HepG2 (cell line): Measurements from ENCODE around the gene SLC25A19. TPM values are rescaled to one million over a fixed set of nuclear protein-coding genes. Genes with fewer than 3 reads are reported as not detected.

Source experiments
- CAMTA2 ChIP-seq: sonication (generic); formaldehyde crosslinking; IDR thresholded peaks from 2 replicates; pipeline ENCODE4 v1.4.0; 2020; ENCODE audit warnings: mild to moderate bottlenecking, missing genetic modification reagents, borderline replicate concordance
- MTF1 ChIP-seq: sonication (generic); formaldehyde crosslinking; IDR thresholded peaks from 2 replicates; pipeline ENCODE4 v1.5.0; 2020; ENCODE audit warnings: missing genetic modification reagents
- ZNF232 ChIP-seq: sonication (generic); formaldehyde crosslinking; IDR thresholded peaks from 2 replicates; pipeline ENCODE4 v1.4.0; 2020; ENCODE audit warnings: missing genetic modification reagents, borderline replicate concordance
- ZNF343 ChIP-seq: sonication (generic); formaldehyde crosslinking; IDR thresholded peaks from 2 replicates; pipeline ENCODE4 v1.4.0; 2020; ENCODE audit warnings: mild to moderate bottlenecking, missing genetic modification reagents
- ZNF577 ChIP-seq: sonication (generic); formaldehyde crosslinking; IDR thresholded peaks from 2 replicates; pipeline ENCODE4 v1.4.0; 2020; ENCODE audit warnings: mild to moderate bottlenecking, low read depth, missing genetic modification reagents, borderline replicate concordance
- polyA plus RNA-seq, 8 experiments: library from polyadenylated mRNA; depleted of rRNA in 3 of 8; stranded (reverse) in 7 of 8; unstranded in 1 of 8; fragments of >200 nt; fragmentation: Illumina TruSeq in 4 of 8; extraction: Trizol in 4 of 8; gene quantifications; 2 replicates each; pipeline versions ENCODE4 v1.2.1 to v1.2.3, GENCODE V29; 2011 to 2016; ENCODE audit warnings: low read depth in 4 of 8, missing spikeins in 1 of 8, mixed read lengths in 1 of 8; ENCODE audit not compliant: insufficient read depth in 1 of 8
- total RNA-seq, 5 experiments: library from RNA; depleted of rRNA; stranded (reverse); fragments of >200 nt; fragmentation: Illumina TruSeq; extraction: Trizol; gene quantifications; 2 replicates each; pipeline ENCODE4 v1.2.3, GENCODE V29; 2016; ENCODE audit warnings: low read depth in 1 of 5
- TF ChIP-seq, protein P1 (sequence below): sonication (generic); formaldehyde crosslinking; IDR thresholded peaks from 2 replicates; pipeline ENCODE4 v1.5.0; 2020; ENCODE audit warnings: mild to moderate bottlenecking, missing genetic modification reagents, borderline replicate concordance
- TF ChIP-seq, protein P2 (sequence below), 2 experiments: IDR thresholded peaks; 2 replicates each; pipeline ENCODE4 v1.6.1; 2011 to 2012; ENCODE audit warnings: low read length in 2 of 2, borderline replicate concordance in 1 of 2, low read depth in 1 of 2, mild to moderate bottlenecking in 1 of 2, moderate library complexity in 1 of 2
- TF ChIP-seq, protein P3 (sequence below): sonication (generic); formaldehyde crosslinking; IDR thresholded peaks from 2 replicates; pipeline ENCODE4 v1.5.0; 2020; ENCODE audit warnings: mild to moderate bottlenecking, missing genetic modification reagents, borderline replicate concordance
- TF ChIP-seq, protein P4 (sequence below): sonication (generic); formaldehyde crosslinking; IDR thresholded peaks from 2 replicates; pipeline ENCODE4 v1.5.0; 2020; ENCODE audit warnings: missing genetic modification reagents

Gene SLC25A19
- total and polyA plus RNA-seq, 2 of the 13 experiments (the other 11 are each of a cell fraction or from before 2014, with no cell fraction given) = 24.4 to 41.4 TPM

DNA sequence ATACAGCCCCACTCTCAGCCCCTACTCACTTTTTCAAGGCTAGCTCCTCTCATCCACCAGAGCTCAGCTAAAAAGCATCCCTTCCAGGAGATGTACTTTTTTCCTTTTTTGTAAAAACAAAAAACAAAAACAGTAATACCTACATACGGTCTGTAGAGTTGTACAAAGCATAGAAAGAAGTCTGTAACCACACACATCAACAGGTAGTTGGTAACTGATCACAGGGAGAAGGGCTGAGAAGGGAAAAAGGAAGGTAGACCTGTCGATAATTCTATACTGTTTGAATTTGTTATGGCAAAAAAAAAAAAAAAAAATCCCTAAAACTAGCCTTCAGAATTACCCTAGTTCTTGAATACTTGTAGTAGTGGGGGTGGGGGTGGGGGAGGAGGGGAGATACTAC, 874 bp downstream of the SLC25A19 start (continued):
- TF ChIP-seq, protein P1, sequence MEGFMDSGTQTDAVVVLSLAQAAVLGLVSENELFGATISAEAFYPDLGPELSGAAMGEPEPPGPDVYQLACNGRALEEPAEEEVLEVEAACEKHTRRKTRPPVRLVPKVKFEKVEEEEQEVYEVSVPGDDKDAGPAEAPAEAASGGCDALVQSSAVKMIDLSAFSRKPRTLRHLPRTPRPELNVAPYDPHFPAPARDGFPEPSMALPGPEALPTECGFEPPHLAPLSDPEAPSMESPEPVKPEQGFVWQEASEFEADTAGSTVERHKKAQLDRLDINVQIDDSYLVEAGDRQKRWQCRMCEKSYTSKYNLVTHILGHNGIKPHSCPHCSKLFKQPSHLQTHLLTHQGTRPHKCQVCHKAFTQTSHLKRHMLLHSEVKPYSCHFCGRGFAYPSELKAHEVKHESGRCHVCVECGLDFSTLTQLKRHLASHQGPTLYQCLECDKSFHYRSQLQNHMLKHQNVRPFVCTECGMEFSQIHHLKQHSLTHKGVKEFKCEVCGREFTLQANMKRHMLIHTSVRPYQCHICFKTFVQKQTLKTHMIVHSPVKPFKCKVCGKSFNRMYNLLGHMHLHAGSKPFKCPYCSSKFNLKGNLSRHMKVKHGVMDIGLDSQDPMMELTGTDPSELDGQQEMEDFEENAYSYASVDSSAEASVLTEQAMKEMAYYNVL (CRISPR knock-in tag) = no peak
- TF ChIP-seq ZNF343 (CRISPR knock-in tag) = no peak
- TF ChIP-seq, protein P2, sequence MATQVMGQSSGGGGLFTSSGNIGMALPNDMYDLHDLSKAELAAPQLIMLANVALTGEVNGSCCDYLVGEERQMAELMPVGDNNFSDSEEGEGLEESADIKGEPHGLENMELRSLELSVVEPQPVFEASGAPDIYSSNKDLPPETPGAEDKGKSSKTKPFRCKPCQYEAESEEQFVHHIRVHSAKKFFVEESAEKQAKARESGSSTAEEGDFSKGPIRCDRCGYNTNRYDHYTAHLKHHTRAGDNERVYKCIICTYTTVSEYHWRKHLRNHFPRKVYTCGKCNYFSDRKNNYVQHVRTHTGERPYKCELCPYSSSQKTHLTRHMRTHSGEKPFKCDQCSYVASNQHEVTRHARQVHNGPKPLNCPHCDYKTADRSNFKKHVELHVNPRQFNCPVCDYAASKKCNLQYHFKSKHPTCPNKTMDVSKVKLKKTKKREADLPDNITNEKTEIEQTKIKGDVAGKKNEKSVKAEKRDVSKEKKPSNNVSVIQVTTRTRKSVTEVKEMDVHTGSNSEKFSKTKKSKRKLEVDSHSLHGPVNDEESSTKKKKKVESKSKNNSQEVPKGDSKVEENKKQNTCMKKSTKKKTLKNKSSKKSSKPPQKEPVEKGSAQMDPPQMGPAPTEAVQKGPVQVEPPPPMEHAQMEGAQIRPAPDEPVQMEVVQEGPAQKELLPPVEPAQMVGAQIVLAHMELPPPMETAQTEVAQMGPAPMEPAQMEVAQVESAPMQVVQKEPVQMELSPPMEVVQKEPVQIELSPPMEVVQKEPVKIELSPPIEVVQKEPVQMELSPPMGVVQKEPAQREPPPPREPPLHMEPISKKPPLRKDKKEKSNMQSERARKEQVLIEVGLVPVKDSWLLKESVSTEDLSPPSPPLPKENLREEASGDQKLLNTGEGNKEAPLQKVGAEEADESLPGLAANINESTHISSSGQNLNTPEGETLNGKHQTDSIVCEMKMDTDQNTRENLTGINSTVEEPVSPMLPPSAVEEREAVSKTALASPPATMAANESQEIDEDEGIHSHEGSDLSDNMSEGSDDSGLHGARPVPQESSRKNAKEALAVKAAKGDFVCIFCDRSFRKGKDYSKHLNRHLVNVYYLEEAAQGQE (IDR thresholded peaks at IDR 0.05; ENCODE audit: borderline replicate concordance in 1 of 2, low read depth in 1 of 2, low read length in 2 of 2) = no peak
- TF ChIP-seq, protein P3, sequence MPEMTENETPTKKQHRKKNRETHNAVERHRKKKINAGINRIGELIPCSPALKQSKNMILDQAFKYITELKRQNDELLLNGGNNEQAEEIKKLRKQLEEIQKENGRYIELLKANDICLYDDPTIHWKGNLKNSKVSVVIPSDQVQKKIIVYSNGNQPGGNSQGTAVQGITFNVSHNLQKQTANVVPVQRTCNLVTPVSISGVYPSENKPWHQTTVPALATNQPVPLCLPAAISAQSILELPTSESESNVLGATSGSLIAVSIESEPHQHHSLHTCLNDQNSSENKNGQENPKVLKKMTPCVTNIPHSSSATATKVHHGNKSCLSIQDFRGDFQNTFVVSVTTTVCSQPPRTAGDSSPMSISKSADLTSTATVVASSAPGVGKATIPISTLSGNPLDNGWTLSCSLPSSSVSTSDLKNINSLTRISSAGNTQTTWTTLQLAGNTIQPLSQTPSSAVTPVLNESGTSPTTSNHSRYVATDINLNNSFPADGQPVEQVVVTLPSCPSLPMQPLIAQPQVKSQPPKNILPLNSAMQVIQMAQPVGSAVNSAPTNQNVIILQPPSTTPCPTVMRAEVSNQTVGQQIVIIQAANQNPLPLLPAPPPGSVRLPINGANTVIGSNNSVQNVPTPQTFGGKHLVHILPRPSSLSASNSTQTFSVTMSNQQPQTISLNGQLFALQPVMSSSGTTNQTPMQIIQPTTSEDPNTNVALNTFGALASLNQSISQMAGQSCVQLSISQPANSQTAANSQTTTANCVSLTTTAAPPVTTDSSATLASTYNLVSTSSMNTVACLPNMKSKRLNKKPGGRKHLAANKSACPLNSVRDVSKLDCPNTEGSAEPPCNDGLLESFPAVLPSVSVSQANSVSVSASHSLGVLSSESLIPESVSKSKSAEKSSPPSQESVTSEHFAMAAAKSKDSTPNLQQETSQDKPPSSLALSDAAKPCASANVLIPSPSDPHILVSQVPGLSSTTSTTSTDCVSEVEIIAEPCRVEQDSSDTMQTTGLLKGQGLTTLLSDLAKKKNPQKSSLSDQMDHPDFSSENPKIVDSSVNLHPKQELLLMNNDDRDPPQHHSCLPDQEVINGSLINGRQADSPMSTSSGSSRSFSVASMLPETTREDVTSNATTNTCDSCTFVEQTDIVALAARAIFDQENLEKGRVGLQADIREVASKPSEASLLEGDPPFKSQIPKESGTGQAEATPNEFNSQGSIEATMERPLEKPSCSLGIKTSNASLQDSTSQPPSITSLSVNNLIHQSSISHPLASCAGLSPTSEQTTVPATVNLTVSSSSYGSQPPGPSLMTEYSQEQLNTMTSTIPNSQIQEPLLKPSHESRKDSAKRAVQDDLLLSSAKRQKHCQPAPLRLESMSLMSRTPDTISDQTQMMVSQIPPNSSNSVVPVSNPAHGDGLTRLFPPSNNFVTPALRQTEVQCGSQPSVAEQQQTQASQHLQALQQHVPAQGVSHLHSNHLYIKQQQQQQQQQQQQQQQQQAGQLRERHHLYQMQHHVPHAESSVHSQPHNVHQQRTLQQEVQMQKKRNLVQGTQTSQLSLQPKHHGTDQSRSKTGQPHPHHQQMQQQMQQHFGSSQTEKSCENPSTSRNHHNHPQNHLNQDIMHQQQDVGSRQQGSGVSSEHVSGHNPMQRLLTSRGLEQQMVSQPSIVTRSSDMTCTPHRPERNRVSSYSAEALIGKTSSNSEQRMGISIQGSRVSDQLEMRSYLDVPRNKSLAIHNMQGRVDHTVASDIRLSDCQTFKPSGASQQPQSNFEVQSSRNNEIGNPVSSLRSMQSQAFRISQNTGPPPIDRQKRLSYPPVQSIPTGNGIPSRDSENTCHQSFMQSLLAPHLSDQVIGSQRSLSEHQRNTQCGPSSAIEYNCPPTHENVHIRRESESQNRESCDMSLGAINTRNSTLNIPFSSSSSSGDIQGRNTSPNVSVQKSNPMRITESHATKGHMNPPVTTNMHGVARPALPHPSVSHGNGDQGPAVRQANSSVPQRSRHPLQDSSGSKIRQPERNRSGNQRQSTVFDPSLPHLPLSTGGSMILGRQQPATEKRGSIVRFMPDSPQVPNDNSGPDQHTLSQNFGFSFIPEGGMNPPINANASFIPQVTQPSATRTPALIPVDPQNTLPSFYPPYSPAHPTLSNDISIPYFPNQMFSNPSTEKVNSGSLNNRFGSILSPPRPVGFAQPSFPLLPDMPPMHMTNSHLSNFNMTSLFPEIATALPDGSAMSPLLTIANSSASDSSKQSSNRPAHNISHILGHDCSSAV (CRISPR knock-in tag) = no peak
- TF ChIP-seq CAMTA2 (CRISPR knock-in tag) = no peak
- TF ChIP-seq MTF1 (CRISPR knock-in tag) = no peak
- no peak for TF ChIP-seq ZNF577 (CRISPR knock-in tag)
- TF ChIP-seq ZNF232 (CRISPR knock-in tag) = no peak
- TF ChIP-seq, protein P4, sequence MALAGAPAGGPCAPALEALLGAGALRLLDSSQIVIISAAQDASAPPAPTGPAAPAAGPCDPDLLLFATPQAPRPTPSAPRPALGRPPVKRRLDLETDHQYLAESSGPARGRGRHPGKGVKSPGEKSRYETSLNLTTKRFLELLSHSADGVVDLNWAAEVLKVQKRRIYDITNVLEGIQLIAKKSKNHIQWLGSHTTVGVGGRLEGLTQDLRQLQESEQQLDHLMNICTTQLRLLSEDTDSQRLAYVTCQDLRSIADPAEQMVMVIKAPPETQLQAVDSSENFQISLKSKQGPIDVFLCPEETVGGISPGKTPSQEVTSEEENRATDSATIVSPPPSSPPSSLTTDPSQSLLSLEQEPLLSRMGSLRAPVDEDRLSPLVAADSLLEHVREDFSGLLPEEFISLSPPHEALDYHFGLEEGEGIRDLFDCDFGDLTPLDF = no peak
